Right atrium auricular region (tissue), 2 donors: ENCODE measurements around the gene OPALIN. TPM values are rescaled to one million over a fixed set of nuclear protein-coding genes. Genes with fewer than 3 reads are reported as not detected.

Experiments used
- DNase-seq: peaks from one replicate; pipeline ENCODE4 v3.0.0-alpha.2; 2019; ENCODE audit warnings: low spot score
- H3K27ac ChIP-seq, 2 donors: fragments of 200-600 bp; sonication (generic); 1 replicate in 1 of 2; 2 replicates in 1 of 2; pipeline ENCODE4 v1.5.1; 2016 to 2019
- H3K27me3 ChIP-seq, 2 donors: fragments of 200-600 bp; sonication (generic); one replicate each; pipeline versions ENCODE4 v1.5.1 to v1.6.0; 2017 to 2019
- H3K36me3 ChIP-seq: fragments of 200-600 bp; sonication (generic); one replicate; pipeline ENCODE4 v1.5.1; 2016
- H3K4me1 ChIP-seq, 2 donors: fragments of 200-600 bp; sonication (generic); one replicate each; pipeline versions ENCODE4 v1.5.1 to v1.6.0; 2017 to 2019
- H3K4me3 ChIP-seq, 2 donors: fragments of 200-600 bp; sonication (generic); 1 replicate in 1 of 2; 2 replicates in 1 of 2; pipeline ENCODE4 v1.5.1; 2017 to 2019; ENCODE audit warnings: mild to moderate bottlenecking in 1 of 2, moderate library complexity in 1 of 2
- H3K9me3 ChIP-seq, 2 donors: fragments of 200-600 bp; sonication (generic); one replicate each; pipeline ENCODE4 v1.5.1; 2019
- CTCF ChIP-seq, 2 donors: fragments of 200-600 bp; sonication (generic); IDR thresholded peaks; one replicate each; pipeline ENCODE4 v1.5.1; 2019; ENCODE audit warnings: antibody characterized with exemption in 2 of 2
- total RNA-seq, 2 donors: library from RNA; depleted of rRNA; stranded (reverse); fragments of >200 nt; gene quantifications; one replicate each; pipeline ENCODE4 v1.1.0, GENCODE V29; 2016

Gene OPALIN
- total RNA-seq, 2 donors from 2014 or later, result not detected

GRCh38 chr10:96378741-96379140 lies 19.9 kb upstream of the OPALIN start:
- H3K9me3 ChIP-seq, result no peaks in the 10 kb centered on the region
- no peak overlapping the region for H3K4me3 ChIP-seq
- no peak overlapping the region for H3K27ac ChIP-seq
- peaks cover 0 to 21% of the 10 kb centered on the region in 2 donors for H3K4me1 ChIP-seq
- H3K27me3 ChIP-seq, result no peaks in the 10 kb centered on the region
- DNase-seq, result no peak
- TF ChIP-seq CTCF (IDR thresholded peaks at IDR 0.05), result no peak
- H3K36me3 ChIP-seq, result no peaks in the 10 kb centered on the region

- peaks cover 0 to 25% of the 10 kb centered on the region in 2 donors for H3K4me1 ChIP-seq
- peak; percentile 61 for DNase-seq
- no peak overlapping the region for H3K27ac ChIP-seq
- no peak for TF ChIP-seq CTCF (IDR thresholded peaks at IDR 0.05)
- no peak overlapping the region for H3K4me3 ChIP-seq
- no peaks in the 10 kb centered on the region for H3K36me3 ChIP-seq
- no peaks in the 10 kb centered on the region for H3K27me3 ChIP-seq
- H3K9me3 ChIP-seq, result no peaks in the 10 kb centered on the region
These were observed 19.1 kb upstream of the OPALIN start for GRCh38 chr10:96377816-96378294.

- no peak for DNase-seq
- H3K27ac ChIP-seq, result no peak overlapping the region
- no peaks in the 10 kb centered on the region for H3K36me3 ChIP-seq
- TF ChIP-seq CTCF (IDR thresholded peaks at IDR 0.05), result no peak
- H3K27me3 ChIP-seq, result no peaks in the 10 kb centered on the region
- H3K4me3 ChIP-seq, result no peak overlapping the region
- H3K9me3 ChIP-seq, result no peaks in the 10 kb centered on the region
- H3K4me1 ChIP-seq, result peaks cover 0 to 25% of the 10 kb centered on the region in 2 donors
These were observed 17.7 kb upstream of the OPALIN start for GRCh38 chr10:96376483-96376882.

- H3K27ac ChIP-seq, result peak overlapping the region; percentile 55 to 57
- H3K4me3 ChIP-seq, result peak overlapping the region; percentile 33 to 55
- H3K36me3 ChIP-seq, result no peaks in the 10 kb centered on the region
These were observed 16.4 kb upstream of the OPALIN start for GRCh38 chr10:96374985-96375830.

GRCh38 chr10:96374639-96374984 lies 15.8 kb upstream of the OPALIN start:
- peak overlapping the region; percentile 55 to 57 for H3K27ac ChIP-seq
- peaks cover 0 to 25% of the 10 kb centered on the region in 2 donors for H3K4me1 ChIP-seq
- no peak for TF ChIP-seq CTCF (IDR thresholded peaks at IDR 0.05)
- H3K36me3 ChIP-seq, result no peaks in the 10 kb centered on the region
- peak overlapping the region in 1 of 2 donors; percentile 55 for H3K4me3 ChIP-seq
- no peaks in the 10 kb centered on the region for H3K27me3 ChIP-seq
- no peak for DNase-seq
- no peaks in the 10 kb centered on the region for H3K9me3 ChIP-seq

More at GRCh38 chr10:96374985-96375830, 16.4 kb upstream of the OPALIN start:
- H3K4me1 ChIP-seq, result peaks cover 0 to 25% of the 10 kb centered on the region in 2 donors
- DNase-seq, result peak; percentile 88
- peak; percentile 97 to 98 for TF ChIP-seq CTCF (IDR thresholded peaks at IDR 0.05)
- no peaks in the 10 kb centered on the region for H3K9me3 ChIP-seq
- no peaks in the 10 kb centered on the region for H3K27me3 ChIP-seq
